ENCODE data around the gene TBC1D10B. TPM values are rescaled to one million over a fixed set of nuclear protein-coding genes. Genes with fewer than 3 reads are reported as not detected.

TBC1D10B gene
- total RNA-seq, 1 donor from 2014 or later, result 23.7 TPM

Other genes starting within 250 kb of the TBC1D10B start
- 47.8 TPM for gene MAPK3, start 247.3 kb downstream of the TBC1D10B start, total RNA-seq
- 7.4 TPM for gene CORO1A, start 186.9 kb downstream of the TBC1D10B start, total RNA-seq
- 59.6 TPM for gene BOLA2B, start 176.8 kb downstream of the TBC1D10B start, total RNA-seq
- gene SLX1A, start 176.6 kb downstream of the TBC1D10B start, total RNA-seq, result 24.9 TPM
- gene SULT1A3, start 171.2 kb downstream of the TBC1D10B start, total RNA-seq, result 7.0 TPM
- 3.2 TPM for gene NPIPB13, start 122.0 kb downstream of the TBC1D10B start, total RNA-seq
- gene CD2BP2, start 15.2 kb downstream of the TBC1D10B start, total RNA-seq, result 41.7 TPM
- 0.59 TPM for gene MYL11, start 4.3 kb upstream of the TBC1D10B start, total RNA-seq
- gene SEPTIN1, start 12.1 kb upstream of the TBC1D10B start, total RNA-seq, result 2.2 TPM
- gene ZNF48, start 24.9 kb upstream of the TBC1D10B start, total RNA-seq, result 6.1 TPM
- 7.5 TPM for gene ZNF771, start 37.1 kb upstream of the TBC1D10B start, total RNA-seq
- gene DCTPP1, start 59.5 kb upstream of the TBC1D10B start, total RNA-seq, result 23.1 TPM
- gene SEPHS2, start 75.4 kb upstream of the TBC1D10B start, total RNA-seq, result 27.3 TPM
- 2.9 TPM for gene ITGAL, start 102.2 kb upstream of the TBC1D10B start, total RNA-seq
- gene ZNF768, start 156.1 kb upstream of the TBC1D10B start, total RNA-seq, result 49.8 TPM
- gene ZNF747, start 164.4 kb upstream of the TBC1D10B start, total RNA-seq, result 13.7 TPM
- gene ZNF764, start 187.9 kb upstream of the TBC1D10B start, total RNA-seq, result 11.4 TPM
- 12.1 TPM for gene ZNF688, start 201.2 kb upstream of the TBC1D10B start, total RNA-seq
- 6.7 TPM for gene ZNF785, start 215.2 kb upstream of the TBC1D10B start, total RNA-seq
- 4.9 TPM for gene ZNF689, start 239.9 kb upstream of the TBC1D10B start, total RNA-seq

All from cardiac septum (tissue), 1 donor.